ENCODE data around the gene SLC17A3. TPM values are rescaled to one million over a fixed set of nuclear protein-coding genes. Genes with fewer than 3 reads are reported as not detected.

Gene SLC17A3
- total RNA-seq, 1 experiment from 2014 or later: not detected

GRCh38 chr6:25852756-25853155 is 21.3 kb downstream of the SLC17A3 start:
- TF ChIP-seq ZNF425 (CRISPR knock-in tag; conservative IDR thresholded peaks at IDR 0.05) (no peak), CREM (CRISPR knock-in tag; IDR thresholded peaks at IDR 0.05) (no peak), GRHL2 (CRISPR knock-in tag; IDR thresholded peaks at IDR 0.05; ENCODE audit: insufficient replicate concordance, severe bottlenecking) (no peak), NFYB (CRISPR knock-in tag; conservative IDR thresholded peaks at IDR 0.05; ENCODE audit: low read depth) (no peak), E2F4 (CRISPR knock-in tag; IDR thresholded peaks at IDR 0.05; ENCODE audit: borderline replicate concordance, low read depth) (no peak), ZNF281 (CRISPR knock-in tag; IDR thresholded peaks at IDR 0.05) (no peak), ZBTB21 (CRISPR knock-in tag; IDR thresholded peaks at IDR 0.05; ENCODE audit: borderline replicate concordance) (no peak), AR (CRISPR knock-in tag; IDR thresholded peaks at IDR 0.05) (no peak), ATF6 (CRISPR knock-in tag; IDR thresholded peaks at IDR 0.05) (no peak), SOX15 (CRISPR knock-in tag; IDR thresholded peaks at IDR 0.05) (no peak), ZNF317 (CRISPR knock-in tag; IDR thresholded peaks at IDR 0.05; ENCODE audit: borderline replicate concordance, low read depth) (no peak), MAX (CRISPR knock-in tag; IDR thresholded peaks at IDR 0.05) (no peak), ZNF423 (CRISPR knock-in tag; IDR thresholded peaks at IDR 0.05) (no peak), GTF2I (CRISPR knock-in tag; conservative IDR thresholded peaks at IDR 0.05) (no peak), ELF4 (CRISPR knock-in tag; IDR thresholded peaks at IDR 0.05; ENCODE audit: low read depth) (no peak), CTCF (IDR thresholded peaks at IDR 0.05) (no peak), FOXJ3 (CRISPR knock-in tag; IDR thresholded peaks at IDR 0.05; ENCODE audit: borderline replicate concordance) (no peak), KAT7 (CRISPR knock-in tag; IDR thresholded peaks at IDR 0.05; ENCODE audit: borderline replicate concordance) (no peak), OVOL2 (CRISPR knock-in tag; IDR thresholded peaks at IDR 0.05; ENCODE audit: borderline replicate concordance) (no peak), ZNF396 (CRISPR knock-in tag; IDR thresholded peaks at IDR 0.05; ENCODE audit: borderline replicate concordance) (no peak)
- H3K36me3 Mint-ChIP-seq: no peaks in the 10 kb centered on the region
- H3K4me3 Mint-ChIP-seq: no peak overlapping the region
- no peak for DNase-seq (ENCODE audit: low spot score)
- no peak overlapping the region for H3K27ac Mint-ChIP-seq
- POLR2A ChIA-PET: no interaction called here
- H3K4me1 Mint-ChIP-seq: peaks cover 10% of the 10 kb centered on the region
- no peak for ATAC-seq
- H3K9me3 Mint-ChIP-seq: peaks cover 6% of the 10 kb centered on the region
- CTCF ChIA-PET: no interaction called here
- H3K27me3 Mint-ChIP-seq (ENCODE audit: low read depth): no peaks in the 10 kb centered on the region
